ENCODE measurements around the gene LDB2. TPM values are rescaled to one million over a fixed set of nuclear protein-coding genes. Genes with fewer than 3 reads are reported as not detected.

Gene LDB2
- polyA plus RNA-seq, 2 of the 4 experiments (the other 2 are of a cell fraction) = not detected

GRCh38 chr4:16767251-16767650 is 131.2 kb downstream of the LDB2 start (continued):
- TF ChIP-seq FOSB (CRISPR knock-in tag; IDR thresholded peaks at IDR 0.05) = no peak

GRCh38 chr4:16765546-16765945 is 132.9 kb downstream of the LDB2 start:
- no peak for TF ChIP-seq SMC3 (IDR thresholded peaks at IDR 0.05)
- no peak for TF ChIP-seq MYC (IDR thresholded peaks at IDR 0.05; ENCODE audit: borderline replicate concordance, low read length)
- TF ChIP-seq PHF8 (IDR thresholded peaks at IDR 0.05; ENCODE audit: borderline replicate concordance, low read depth) = no peak
- TF ChIP-seq HOXA7 (CRISPR knock-in tag; IDR thresholded peaks at IDR 0.05) = no peak
- TF ChIP-seq HEYL (CRISPR knock-in tag; IDR thresholded peaks at IDR 0.05) = no peak
- no peak for TF ChIP-seq MAZ (IDR thresholded peaks at IDR 0.05; ENCODE audit: borderline replicate concordance, low read depth, low read length)
- TF ChIP-seq JUNB (IDR thresholded peaks at IDR 0.05) = no peak
- TF ChIP-seq RNF2 (IDR thresholded peaks at IDR 0.05; ENCODE audit: borderline replicate concordance, low read depth) = no peak
- TF ChIP-seq POLR2AphosphoS2 (conservative IDR thresholded peaks at IDR 0.05; ENCODE audit: low read length) = no peak
- TF ChIP-seq NR3C1 (IDR thresholded peaks at IDR 0.05) = no peak
- no peak for TF ChIP-seq CBX8 (IDR thresholded peaks at IDR 0.05)
- no peak for TF ChIP-seq TFCP2L1 (CRISPR knock-in tag; IDR thresholded peaks at IDR 0.05)
- TF ChIP-seq FOSB (CRISPR knock-in tag; IDR thresholded peaks at IDR 0.05) = no peak
- no peak for TF ChIP-seq ESRRA (IDR thresholded peaks at IDR 0.05; ENCODE audit: borderline replicate concordance, low read length)
- no peak for TF ChIP-seq KDM1A (IDR thresholded peaks at IDR 0.05; ENCODE audit: low read depth)
- no peak for TF ChIP-seq CHD4 (IDR thresholded peaks at IDR 0.05; ENCODE audit: borderline replicate concordance)
- CTCF ChIA-PET = no interaction called here
- Histone ChIP-seq H3K4me2 (no peak overlapping the region), H3K9me3 (no peaks in the 10 kb centered on the region), H3K4me3 (no peak overlapping the region), H3K27ac (no peak overlapping the region), H3K4me1 (no peaks in the 10 kb centered on the region)
- no peak for ATAC-seq
- POLR2A ChIA-PET = no interaction called here
- no peak for FAIRE-seq
- no peak for DNase-seq (ENCODE audit: low read depth in 1 of 2, low spot score in 1 of 2)
- 16% methylated on average over 5 of the region's 5 CpGs for WGBS (ENCODE audit: missing lambda C conversion rate)

GRCh38 chr4:16764622-16765021 is 133.8 kb downstream of the LDB2 start:
- ATAC-seq (no peak), FAIRE-seq (no peak), DNase-seq (ENCODE audit: low read depth in 1 of 2, low spot score in 1 of 2) (peak in 1 of 2 experiments; percentile 0)
- 46% methylated on average over 6 of the region's 6 CpGs for WGBS (ENCODE audit: missing lambda C conversion rate)
- no peak overlapping the region for H3K4me2 ChIP-seq
- no peaks in the 10 kb centered on the region for H3K9me3 ChIP-seq
- no peaks in the 10 kb centered on the region for H3K4me1 ChIP-seq
- ChIA-PET POLR2A (no interaction called here), CTCF (interaction anchor here (1.2 to 1.5 kb wide), 2 partner anchors 8 to 12 kb away, joined by 3 to 4 read pairs; no protein-coding TSS in a partner anchor)
- TF ChIP-seq E2F6 (IDR thresholded peaks at IDR 0.05; ENCODE audit: borderline replicate concordance, low read depth) = no peak
- no peak for TF ChIP-seq TP53 (CRISPR knock-in tag; IDR thresholded peaks at IDR 0.05)
- no peak for TF ChIP-seq CHD4 (IDR thresholded peaks at IDR 0.05; ENCODE audit: borderline replicate concordance)
- TF ChIP-seq KDM1A (IDR thresholded peaks at IDR 0.05; ENCODE audit: low read depth) = no peak
- no peak for TF ChIP-seq HEYL (CRISPR knock-in tag; IDR thresholded peaks at IDR 0.05)
- no peak for TF ChIP-seq CHD2 (IDR thresholded peaks at IDR 0.05; ENCODE audit: low read length, partially characterized antibody)
- TF ChIP-seq, protein P1, sequence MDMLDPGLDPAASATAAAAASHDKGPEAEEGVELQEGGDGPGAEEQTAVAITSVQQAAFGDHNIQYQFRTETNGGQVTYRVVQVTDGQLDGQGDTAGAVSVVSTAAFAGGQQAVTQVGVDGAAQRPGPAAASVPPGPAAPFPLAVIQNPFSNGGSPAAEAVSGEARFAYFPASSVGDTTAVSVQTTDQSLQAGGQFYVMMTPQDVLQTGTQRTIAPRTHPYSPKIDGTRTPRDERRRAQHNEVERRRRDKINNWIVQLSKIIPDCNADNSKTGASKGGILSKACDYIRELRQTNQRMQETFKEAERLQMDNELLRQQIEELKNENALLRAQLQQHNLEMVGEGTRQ (IDR thresholded peaks at IDR 0.05) = no peak
- TF ChIP-seq HOXA7 (CRISPR knock-in tag; IDR thresholded peaks at IDR 0.05) = no peak
- no peak for TF ChIP-seq SMC3 (IDR thresholded peaks at IDR 0.05)
- TF ChIP-seq HOXB5 (CRISPR knock-in tag; IDR thresholded peaks at IDR 0.05) = no peak
- H3K27ac ChIP-seq = no peak overlapping the region
- H3K4me3 ChIP-seq = no peak overlapping the region

GRCh38 chr4:16760617-16761363 is 137.7 kb downstream of the LDB2 start:
- CTCF ChIA-PET = no interaction called here
- ATAC-seq (no peak), FAIRE-seq (no peak), DNase-seq (ENCODE audit: low read depth in 1 of 2, low spot score in 1 of 2) (no peak)
- Histone ChIP-seq H3K27ac (no peak overlapping the region), H3K9me3 (no peaks in the 10 kb centered on the region), H3K4me3 (no peak overlapping the region), H3K4me1 (no peaks in the 10 kb centered on the region), H3K4me2 (no peak overlapping the region)
- POLR2A ChIA-PET = no interaction called here
- 9% methylated on average over 6 of the region's 6 CpGs for WGBS (ENCODE audit: missing lambda C conversion rate)
- TF ChIP-seq GATA3 (IDR thresholded peaks at IDR 0.05; ENCODE audit: borderline replicate concordance) (no peak), POLR2AphosphoS2 (conservative IDR thresholded peaks at IDR 0.05; ENCODE audit: low read length) (no peak), FOSB (CRISPR knock-in tag; IDR thresholded peaks at IDR 0.05) (no peak), HDAC2 (IDR thresholded peaks at IDR 0.05) (no peak), ZSCAN20 (CRISPR knock-in tag; IDR thresholded peaks at IDR 0.05) (no peak), CEBPB (IDR thresholded peaks at IDR 0.05) (no peak), EHMT2 (IDR thresholded peaks at IDR 0.05; ENCODE audit: low read depth) (no peak), ELK1 (IDR thresholded peaks at IDR 0.05; ENCODE audit: low read depth, low read length) (no peak), RFX5 (IDR thresholded peaks at IDR 0.05) (no peak), CHD4 (IDR thresholded peaks at IDR 0.05; ENCODE audit: borderline replicate concordance) (no peak), TFCP2L1 (CRISPR knock-in tag; IDR thresholded peaks at IDR 0.05) (no peak), POLR2A (IDR thresholded peaks at IDR 0.05; ENCODE audit: low read length) (no peak), SMC3 (IDR thresholded peaks at IDR 0.05) (no peak), NR3C1 (IDR thresholded peaks at IDR 0.05) (no peak), ESRRA (IDR thresholded peaks at IDR 0.05; ENCODE audit: borderline replicate concordance, low read length) (no peak), MAZ (IDR thresholded peaks at IDR 0.05; ENCODE audit: borderline replicate concordance, low read depth, low read length) (no peak)
- TF ChIP-seq, protein P2, sequence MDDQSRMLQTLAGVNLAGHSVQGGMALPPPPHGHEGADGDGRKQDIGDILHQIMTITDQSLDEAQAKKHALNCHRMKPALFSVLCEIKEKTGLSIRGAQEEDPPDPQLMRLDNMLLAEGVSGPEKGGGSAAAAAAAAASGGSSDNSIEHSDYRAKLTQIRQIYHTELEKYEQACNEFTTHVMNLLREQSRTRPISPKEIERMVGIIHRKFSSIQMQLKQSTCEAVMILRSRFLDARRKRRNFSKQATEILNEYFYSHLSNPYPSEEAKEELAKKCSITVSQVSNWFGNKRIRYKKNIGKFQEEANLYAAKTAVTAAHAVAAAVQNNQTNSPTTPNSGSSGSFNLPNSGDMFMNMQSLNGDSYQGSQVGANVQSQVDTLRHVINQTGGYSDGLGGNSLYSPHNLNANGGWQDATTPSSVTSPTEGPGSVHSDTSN (IDR thresholded peaks at IDR 0.05) = no peak

Measured in A549 (cell line).